GM21360 (cell line): ENCODE measurements around the gene GAR1.
"Not testable (repeated sequence)": the region's sequence is repeated elsewhere in the genome, so short reads cannot be mapped to it uniquely, and the experiment has no call there.

Experiments used
- ATAC-seq: cut with Tn5 transposase; IDR thresholded peaks from one replicate; pipeline ENCODE4 v1.9.1; 2021; ENCODE audit warnings: mild to moderate bottlenecking, moderate library complexity; ENCODE audit not compliant: unreplicated experiment

The GAR1 gene

GRCh38 chr4:109836985-109837384, 21.4 kb downstream of the GAR1 start:
- ATAC-seq = no peak

- no peak for ATAC-seq
Measured at GRCh38 chr4:109846395-109847098, 31.0 kb downstream of the GAR1 start.

GRCh38 chr4:109847896-109848442, 32.4 kb downstream of the GAR1 start, which contains the start of gene LRIT3:
TSS of gene LRIT3 (plus strand) at chr4:109848107. CDS start at chr4:109848202, 95 bp downstream.
- no peak for ATAC-seq

GRCh38 chr4:109848501-109848900, 32.9 kb downstream of the GAR1 start:
- ATAC-seq = no peak

GRCh38 chr4:109850601-109851000, 35.0 kb downstream of the GAR1 start:
- ATAC-seq = no peak

- not testable (repeated sequence) for ATAC-seq
Measured at GRCh38 chr4:109859426-109860300, 44.1 kb downstream of the GAR1 start.

GRCh38 chr4:109861271-109861670, 45.7 kb downstream of the GAR1 start:
- no peak for ATAC-seq

- ATAC-seq = no peak
Measured at GRCh38 chr4:109861916-109862511, 46.5 kb downstream of the GAR1 start.

GRCh38 chr4:109864134-109864533, 48.6 kb downstream of the GAR1 start:
- no peak for ATAC-seq

- ATAC-seq = no peak
Measured at GRCh38 chr4:109870061-109870460, 54.5 kb downstream of the GAR1 start.

- no peak for ATAC-seq
Measured at GRCh38 chr4:109872065-109872464, 56.5 kb downstream of the GAR1 start.

GRCh38 chr4:109872950-109873656, 57.5 kb downstream of the GAR1 start:
- no peak for ATAC-seq

- ATAC-seq = no peak
Measured at GRCh38 chr4:109873791-109874514, 58.4 kb downstream of the GAR1 start.
